Hepatocyte (in vitro differentiated cells): ENCODE data around the gene MRPL52. TPM values are rescaled to one million over a fixed set of nuclear protein-coding genes. Genes with fewer than 3 reads are reported as not detected.
"Not testable (repeated sequence)": the region's sequence is repeated elsewhere in the genome, so short reads cannot be mapped to it uniquely, and the experiment has no call there.

Experiments
- DNase-seq: peaks from one replicate; pipeline ENCODE4 v3.0.0-alpha.2; 2016; ENCODE audit warnings: low spot score
- H2AFZ ChIP-seq: fragments of 200-600 bp; sonication (generic); 2 replicates; pipeline ENCODE4 v1.6.0; 2016; ENCODE audit warnings: antibody characterized with exemption, mild to moderate bottlenecking
- H3K27ac ChIP-seq: fragments of 200-600 bp; sonication (generic); 2 replicates; pipeline ENCODE4 v1.5.1; 2016; ENCODE audit warnings: mild to moderate bottlenecking
- H3K27me3 ChIP-seq: fragments of 200-600 bp; sonication (generic); 2 replicates; pipeline ENCODE4 v1.6.1; 2016
- H3K36me3 ChIP-seq: fragments of 200-600 bp; sonication (generic); replicated peaks from 2 replicates; pipeline ENCODE4 v1.5.1; 2016; ENCODE audit warnings: low read depth; ENCODE audit not compliant: insufficient read depth
- H3K4me1 ChIP-seq: fragments of 200-600 bp; sonication (generic); 2 replicates; pipeline ENCODE4 v1.5.1; 2016; ENCODE audit warnings: mild to moderate bottlenecking, moderate library complexity; ENCODE audit not compliant: insufficient read depth
- H3K4me2 ChIP-seq: fragments of 200-600 bp; sonication (generic); 2 replicates; pipeline ENCODE4 v1.6.0; 2016
- H3K4me3 ChIP-seq: fragments of 200-600 bp; sonication (generic); 2 replicates; pipeline ENCODE4 v1.5.1; 2016; ENCODE audit warnings: mild to moderate bottlenecking
- H3K79me2 ChIP-seq: fragments of 200-600 bp; sonication (generic); 2 replicates; pipeline ENCODE4 v1.6.0; 2017; ENCODE audit warnings: mild to moderate bottlenecking
- H3K9me2 ChIP-seq: fragments of 200-600 bp; sonication (generic); replicated peaks from 2 replicates; pipeline ENCODE4 v1.6.0; 2017; ENCODE audit warnings: mild to moderate bottlenecking; ENCODE audit not compliant: insufficient read depth
- H3K9me3 ChIP-seq: fragments of 200-600 bp; sonication (generic); 2 replicates; pipeline ENCODE4 v1.5.1; 2016; ENCODE audit warnings: low read depth, mild to moderate bottlenecking
- H4K20me1 ChIP-seq: fragments of 200-600 bp; sonication (generic); 2 replicates; pipeline ENCODE4 v1.6.0; 2016; ENCODE audit warnings: mild to moderate bottlenecking; ENCODE audit not compliant: insufficient read depth, poor library complexity, severe bottlenecking
- CTCF ChIP-seq: fragments of 200-600 bp; sonication (generic); IDR thresholded peaks from 2 replicates; pipeline ENCODE4 v1.5.1; 2016; ENCODE audit warnings: antibody characterized with exemption, mild to moderate bottlenecking; ENCODE audit not compliant: poor library complexity
- EZH2 ChIP-seq: fragments of 200-600 bp; sonication (generic); IDR thresholded peaks from 2 replicates; pipeline ENCODE4 v1.6.1; 2016; ENCODE audit warnings: antibody characterized with exemption, mild to moderate bottlenecking, borderline replicate concordance
- EZH2phosphoT487 ChIP-seq: fragments of 200-600 bp; sonication (generic); IDR thresholded peaks from one replicate; pipeline ENCODE4 v1.6.1; 2018; ENCODE audit warnings: antibody characterized with exemption, mild to moderate bottlenecking, low read depth, moderate library complexity; ENCODE audit not compliant: unreplicated experiment, severe bottlenecking
- WGBS: methylation state at CpG from one replicate; pipeline ENCODE4 v1.1.6; 2016; ENCODE audit warnings: low lambda C conversion rate; ENCODE audit errors: missing lambda C conversion rate; 5-methylcytosine and 5-hydroxymethylcytosine counted together
- polyA plus RNA-seq: library from polyadenylated mRNA; unstranded; fragments of >200 nt; fragmentation: Nextera tagmentation; extraction: Ambion mirVana; gene quantifications from 2 replicates; pipeline ENCODE4 v1.2.1, GENCODE V29; 2016
- total RNA-seq: library from RNA; depleted of rRNA; stranded (reverse); fragments of >200 nt; gene quantifications from 2 replicates; pipeline ENCODE4 v1.2.3, GENCODE V29; 2014

Gene MRPL52
- total and polyA plus RNA-seq, 2 experiments from 2014 or later = 50.6 to 214 TPM

- no peak for TF ChIP-seq EZH2phosphoT487
- no peak for TF ChIP-seq CTCF
- Histone ChIP-seq H3K79me2 (peaks cover under 1% of the 10 kb centered on the region), H3K27me3 (no peaks in the 10 kb centered on the region), H3K36me3 (no peaks in the 10 kb centered on the region), H3K9me2 (no peaks in the 10 kb centered on the region), H4K20me1 (no peaks in the 10 kb centered on the region), H3K4me2 (peak overlapping the region; percentile 43), H3K4me1 (peaks cover 44% of the 10 kb centered on the region), H3K4me3 (no peak overlapping the region), H3K27ac (peak overlapping the region; percentile 99), H3K9me3 (no peaks in the 10 kb centered on the region), H2AFZ (no peak overlapping the region)
- DNase-seq = peak; percentile 75
- 69% methylated on average over 8 of the region's 8 CpGs for WGBS
These were observed 4.9 kb upstream of the MRPL52 start for GRCh38 chr14:22824711-22825359.

- H3K4me3 ChIP-seq, H3K9me2 ChIP-seq, H3K36me3 ChIP-seq, H3K27me3 ChIP-seq, DNase-seq, H3K4me1 ChIP-seq, H3K9me3 ChIP-seq, H4K20me1 ChIP-seq: not testable (repeated sequence)
- H3K4me2 ChIP-seq = peak overlapping the region; percentile 88
- peak overlapping the region; percentile 99 for H2AFZ ChIP-seq
- peak overlapping the region; percentile 87 for H3K27ac ChIP-seq
- 87% methylated on average over 12 of the region's 12 CpGs for WGBS
- H3K79me2 ChIP-seq = peaks cover 22% of the 10 kb centered on the region
These were observed 519 bp upstream of the MRPL52 start for GRCh38 chr14:22829076-22829660.

GRCh38 chr14:22830443-22831010, 840 bp downstream of the MRPL52 start:
- DNase-seq = no peak
- Histone ChIP-seq H3K27ac (peak overlapping the region; percentile 87), H3K79me2 (peaks cover 22% of the 10 kb centered on the region), H2AFZ (peak overlapping the region; percentile 77), H3K4me1 (no peaks in the 10 kb centered on the region), H3K27me3 (no peaks in the 10 kb centered on the region), H3K9me3 (no peaks in the 10 kb centered on the region), H3K4me2 (peak overlapping the region; percentile 88), H4K20me1 (no peaks in the 10 kb centered on the region), H3K36me3 (no peaks in the 10 kb centered on the region), H3K4me3 (peak overlapping the region; percentile 93), H3K9me2 (no peaks in the 10 kb centered on the region)
- WGBS = 25% methylated on average over 3 of the region's 3 CpGs
- TF ChIP-seq EZH2phosphoT487 = no peak
- TF ChIP-seq EZH2 = no peak
- no peak for TF ChIP-seq CTCF

GRCh38 chr14:22835505-22835904, 5.8 kb downstream of the MRPL52 start:
- Histone ChIP-seq H3K27me3 (no peaks in the 10 kb centered on the region), H3K36me3 (no peaks in the 10 kb centered on the region), H2AFZ (no peak overlapping the region), H4K20me1 (peaks cover 13% of the 10 kb centered on the region), H3K27ac (peak overlapping the region; percentile 98), H3K9me3 (no peaks in the 10 kb centered on the region), H3K4me2 (peak overlapping the region; percentile 88), H3K4me1 (peaks cover 15% of the 10 kb centered on the region), H3K4me3 (no peak overlapping the region), H3K79me2 (peaks cover 56% of the 10 kb centered on the region), H3K9me2 (no peaks in the 10 kb centered on the region)
- 83% methylated on average over 3 of the region's 3 CpGs for WGBS
- no peak for TF ChIP-seq EZH2phosphoT487
- no peak for TF ChIP-seq EZH2
- TF ChIP-seq CTCF = no peak
- DNase-seq = no peak
